UCSD-AML1 (cell line): ENCODE data around the gene ATF6.
"Not testable (repeated sequence)": the region's sequence is repeated elsewhere in the genome, so short reads cannot be mapped to it uniquely, and the experiment has no call there.

Experiments
- DNase-seq: peaks from one replicate; lab custom pipeline; 2025; ENCODE audit not compliant: unreplicated experiment; lab: John Stamatoyannopoulos, UW

The ATF6 gene

GRCh38 chr1:161777261-161777660 lies 11.1 kb downstream of the ATF6 start:
- no peak for DNase-seq

- no peak for DNase-seq
These were observed 12.4 kb downstream of the ATF6 start for GRCh38 chr1:161778522-161778921.

- DNase-seq: no peak
These were observed 13.3 kb downstream of the ATF6 start for GRCh38 chr1:161779393-161779792.

GRCh38 chr1:161781995-161782394 lies 15.9 kb downstream of the ATF6 start:
- no peak for DNase-seq

- no peak for DNase-seq
These were observed 16.8 kb downstream of the ATF6 start for GRCh38 chr1:161782886-161783285.

- DNase-seq: no peak
These were observed 18.8 kb downstream of the ATF6 start for GRCh38 chr1:161784968-161785367.

GRCh38 chr1:161787355-161787754 lies 21.2 kb downstream of the ATF6 start:
- DNase-seq: no peak

GRCh38 chr1:161790587-161791317 lies 24.6 kb downstream of the ATF6 start:
- no peak for DNase-seq

- DNase-seq: no peak
These were observed 26.0 kb downstream of the ATF6 start for GRCh38 chr1:161791904-161792655.

- no peak for DNase-seq
These were observed 26.6 kb downstream of the ATF6 start for GRCh38 chr1:161792740-161793139.

GRCh38 chr1:161799792-161800191 lies 33.7 kb downstream of the ATF6 start:
- no peak for DNase-seq

GRCh38 chr1:161801955-161802354 lies 35.8 kb downstream of the ATF6 start:
- no peak for DNase-seq

GRCh38 chr1:161803181-161803580 lies 37.1 kb downstream of the ATF6 start:
- no peak for DNase-seq

- no peak for DNase-seq
These were observed 39.5 kb downstream of the ATF6 start for GRCh38 chr1:161805399-161806197.

GRCh38 chr1:161809202-161809601 lies 43.1 kb downstream of the ATF6 start:
- not testable (repeated sequence) for DNase-seq

GRCh38 chr1:161809656-161810055 lies 43.5 kb downstream of the ATF6 start:
- not testable (repeated sequence) for DNase-seq

GRCh38 chr1:161810780-161811179 lies 44.7 kb downstream of the ATF6 start:
- no peak for DNase-seq

GRCh38 chr1:161816201-161816600 lies 50.1 kb downstream of the ATF6 start:
- no peak for DNase-seq

GRCh38 chr1:161817176-161817730 lies 51.1 kb downstream of the ATF6 start:
- DNase-seq: no peak

- no peak for DNase-seq
These were observed 54.8 kb downstream of the ATF6 start for GRCh38 chr1:161820914-161821313.

- DNase-seq: no peak
These were observed 58.5 kb downstream of the ATF6 start for GRCh38 chr1:161824618-161825017.
